Skeletal muscle satellite cell (primary cell): ENCODE results near the gene FAM227B.

Experiments
- H3K27me3 ChIP-seq: 2 replicates; pipeline ENCODE4 v1.7.0; 2013; ENCODE audit warnings: low read length; ENCODE audit not compliant: control insufficient read depth, insufficient read depth
- H3K36me3 ChIP-seq: 2 replicates; pipeline ENCODE4 v1.7.0; 2013; ENCODE audit warnings: mild to moderate bottlenecking, control low read depth, low read length; ENCODE audit not compliant: insufficient read depth
- H3K4me1 ChIP-seq: 2 replicates; pipeline ENCODE4 v1.7.0; 2013; ENCODE audit warnings: low read length; ENCODE audit not compliant: control insufficient read depth, insufficient read depth
- H3K4me2 ChIP-seq: 2 replicates; pipeline ENCODE4 v1.7.0; 2013; ENCODE audit warnings: mild to moderate bottlenecking, low read length
- H3K4me3 ChIP-seq: 2 replicates; pipeline ENCODE4 v1.7.0; 2013; ENCODE audit warnings: low read length
- H3K9ac ChIP-seq: 2 replicates; pipeline ENCODE4 v1.7.0; 2013; ENCODE audit warnings: mild to moderate bottlenecking, low read depth, low read length, moderate library complexity
- H3K9me3 ChIP-seq: replicated peaks from 2 replicates; pipeline ENCODE4 v1.7.0; 2013; ENCODE audit warnings: mild to moderate bottlenecking, control low read depth, low read length

Gene FAM227B

DNA sequence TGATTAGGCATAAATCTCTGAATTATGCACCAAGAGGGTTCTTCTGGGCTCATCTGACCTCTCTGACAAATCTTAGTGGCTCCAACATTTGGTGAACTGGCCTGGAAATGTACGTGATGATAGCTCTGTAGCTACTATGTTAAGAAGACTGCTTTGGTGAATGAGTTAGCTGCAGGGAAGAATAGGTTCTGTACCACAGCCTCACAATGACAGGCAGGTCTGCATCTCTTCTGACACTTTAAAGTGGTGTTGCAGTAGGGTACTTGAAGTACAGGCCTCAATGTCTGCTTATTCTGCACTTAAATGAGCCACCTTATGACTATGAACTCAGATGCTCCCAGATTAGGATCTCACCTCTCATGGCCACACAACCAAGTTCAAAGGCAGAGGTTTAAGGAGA lies 190.6 kb downstream of the FAM227B start:
- peaks cover 2% of the 10 kb centered on the region for H3K4me1 ChIP-seq
- H3K36me3 ChIP-seq, result no peaks in the 10 kb centered on the region
- H3K27me3 ChIP-seq, result no peaks in the 10 kb centered on the region
- no peak overlapping the region for H3K4me3 ChIP-seq
- no peak overlapping the region for H3K9ac ChIP-seq
- H3K9me3 ChIP-seq, result no peaks in the 10 kb centered on the region
- H3K4me2 ChIP-seq, result no peak overlapping the region

DNA sequence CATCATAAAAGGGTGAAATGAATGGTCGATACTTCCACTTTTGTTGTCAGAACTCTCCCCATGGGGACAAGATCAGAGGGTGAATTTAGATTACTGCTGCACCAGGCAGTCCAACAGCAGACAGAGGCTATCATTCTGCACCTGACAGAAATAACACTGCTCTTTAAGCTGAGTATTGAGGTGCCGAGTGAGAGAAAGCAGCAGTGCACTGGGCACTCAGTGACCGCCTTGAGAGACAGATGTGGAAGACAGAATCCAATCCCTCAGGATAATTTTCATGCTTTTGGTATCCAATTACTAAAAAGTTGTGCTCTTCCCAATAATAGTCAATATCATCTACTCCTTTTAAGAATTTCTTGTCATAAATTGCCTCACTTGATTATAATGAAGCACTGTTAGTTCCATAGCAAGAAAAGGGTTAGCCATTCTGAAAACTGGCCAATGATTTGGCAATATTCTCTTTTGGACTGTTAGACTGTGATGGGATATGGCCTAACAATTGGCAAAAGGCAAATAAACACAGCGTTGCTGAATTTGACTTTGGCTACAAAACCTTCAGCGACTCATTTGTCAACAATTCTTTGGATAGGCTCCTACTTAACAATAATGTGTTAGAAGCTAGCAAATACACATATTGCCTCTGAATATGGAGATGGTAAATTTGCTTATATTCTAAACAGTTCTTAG lies 192.1 kb downstream of the FAM227B start:
- no peaks in the 10 kb centered on the region for H3K27me3 ChIP-seq
- H3K4me3 ChIP-seq, result no peak overlapping the region
- H3K9me3 ChIP-seq, result no peaks in the 10 kb centered on the region
- H3K4me2 ChIP-seq, result no peak overlapping the region
- H3K4me1 ChIP-seq, result peaks cover 8% of the 10 kb centered on the region
- H3K9ac ChIP-seq, result no peak overlapping the region
- H3K36me3 ChIP-seq, result no peaks in the 10 kb centered on the region

DNA sequence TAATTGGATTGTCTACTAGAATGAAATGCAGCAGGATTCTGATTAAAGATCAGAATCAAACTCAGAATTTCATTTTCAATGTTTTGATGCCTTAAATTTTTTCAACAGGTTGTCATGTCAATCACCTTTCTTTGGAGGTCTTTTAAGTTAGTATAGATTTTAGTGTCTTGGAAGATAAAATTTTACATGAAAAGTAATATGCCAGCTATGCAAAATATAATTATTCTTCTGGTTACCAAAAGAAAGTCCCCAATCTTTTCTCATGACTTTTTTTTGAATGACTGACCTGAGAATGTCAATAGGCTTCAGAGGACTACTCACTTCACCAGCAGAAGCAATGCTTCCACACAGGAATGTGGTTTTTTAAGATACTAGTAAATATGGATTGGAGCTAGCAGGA lies 193.2 kb downstream of the FAM227B start:
- Histone ChIP-seq H3K9me3 (no peaks in the 10 kb centered on the region), H3K4me1 (peaks cover 8% of the 10 kb centered on the region), H3K27me3 (no peaks in the 10 kb centered on the region), H3K4me2 (no peak overlapping the region), H3K36me3 (no peaks in the 10 kb centered on the region), H3K4me3 (no peak overlapping the region), H3K9ac (no peak overlapping the region)

DNA sequence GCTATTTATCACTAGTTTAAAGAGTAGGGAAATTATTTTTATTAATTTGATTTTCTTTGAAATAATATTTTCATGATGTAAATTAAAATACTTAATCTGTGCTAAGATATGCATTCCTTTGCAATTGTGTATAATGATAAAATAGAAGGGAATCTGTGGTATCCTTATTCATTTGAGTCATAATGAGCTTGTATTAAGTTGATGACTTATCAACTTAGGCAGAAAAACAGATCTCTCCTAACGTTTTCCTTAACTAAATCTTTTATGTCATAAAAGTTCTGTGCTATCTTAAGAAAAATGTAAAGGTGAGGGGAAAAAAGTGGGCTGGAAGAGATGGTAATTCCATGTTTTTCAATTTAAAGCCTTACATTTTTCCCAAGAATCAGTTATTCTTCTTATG lies 195.7 kb downstream of the FAM227B start:
- no peaks in the 10 kb centered on the region for H3K9me3 ChIP-seq
- no peak overlapping the region for H3K9ac ChIP-seq
- H3K4me1 ChIP-seq, result peaks cover 8% of the 10 kb centered on the region
- no peaks in the 10 kb centered on the region for H3K27me3 ChIP-seq
- no peak overlapping the region for H3K4me2 ChIP-seq
- no peaks in the 10 kb centered on the region for H3K36me3 ChIP-seq
- H3K4me3 ChIP-seq, result no peak overlapping the region

DNA sequence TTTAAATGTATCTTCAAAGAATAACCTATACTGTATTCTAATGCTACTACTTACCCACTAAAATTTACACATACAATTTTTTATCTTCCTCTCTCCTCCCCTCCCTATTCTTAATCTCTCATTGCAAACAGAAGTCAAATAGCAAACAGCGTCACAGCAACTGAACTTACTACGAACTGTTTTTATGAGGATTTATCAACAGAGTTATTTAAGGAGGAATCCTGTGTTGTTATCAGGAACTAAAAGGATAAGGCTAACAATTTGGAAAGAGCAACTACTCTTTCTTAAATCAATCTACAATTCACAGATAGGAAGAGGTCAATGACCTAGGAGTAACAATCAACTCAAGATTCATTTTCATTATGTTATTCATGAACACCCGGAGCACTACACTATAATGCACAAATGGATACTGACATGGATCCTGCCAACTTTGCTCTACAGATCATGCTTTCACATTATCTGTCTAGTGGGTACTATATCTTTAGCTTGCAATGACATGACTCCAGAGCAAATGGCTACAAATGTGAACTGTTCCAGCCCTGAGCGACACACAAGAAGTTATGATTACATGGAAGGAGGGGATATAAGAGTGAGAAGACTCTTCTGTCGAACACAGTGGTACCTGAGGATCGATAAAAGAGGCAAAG lies 196.6 kb downstream of the FAM227B start:
- Histone ChIP-seq H3K36me3 (no peaks in the 10 kb centered on the region), H3K9me3 (no peaks in the 10 kb centered on the region), H3K4me1 (peaks cover 8% of the 10 kb centered on the region), H3K9ac (no peak overlapping the region), H3K4me2 (no peak overlapping the region), H3K4me3 (no peak overlapping the region), H3K27me3 (no peaks in the 10 kb centered on the region)

DNA sequence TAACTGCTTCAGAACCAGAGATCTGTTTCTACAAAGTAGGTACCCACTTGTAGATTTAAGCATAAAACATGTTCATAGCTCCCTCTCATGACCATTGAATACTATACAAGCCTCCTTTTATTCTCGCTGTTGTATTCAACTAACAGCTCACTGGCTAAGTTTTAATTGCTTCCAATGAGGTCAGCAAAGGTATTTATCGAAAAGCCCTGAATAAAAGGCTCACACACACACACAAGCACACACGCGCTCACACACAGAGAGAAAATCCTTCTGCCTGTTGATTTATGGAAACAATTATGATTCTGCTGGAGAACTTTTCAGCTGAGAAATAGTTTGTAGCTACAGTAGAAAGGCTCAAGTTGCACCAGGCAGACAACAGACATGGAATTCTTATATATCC lies 197.6 kb downstream of the FAM227B start, which contains the start of gene FGF7:
FGF7 (plus strand) TSS at position 222 of the 400 bp plus-strand sequence. CDS start 1,056 bp downstream, outside the sequence.
- Histone ChIP-seq H3K27me3 (no peaks in the 10 kb centered on the region), H3K9me3 (no peaks in the 10 kb centered on the region), H3K36me3 (no peaks in the 10 kb centered on the region), H3K4me3 (no peak within 1 kb of the TSS), H3K4me1 (peaks cover 8% of the 10 kb centered on the region), H3K4me2 (no peak within 1 kb of the TSS), H3K9ac (no peak within 1 kb of the TSS)

DNA sequence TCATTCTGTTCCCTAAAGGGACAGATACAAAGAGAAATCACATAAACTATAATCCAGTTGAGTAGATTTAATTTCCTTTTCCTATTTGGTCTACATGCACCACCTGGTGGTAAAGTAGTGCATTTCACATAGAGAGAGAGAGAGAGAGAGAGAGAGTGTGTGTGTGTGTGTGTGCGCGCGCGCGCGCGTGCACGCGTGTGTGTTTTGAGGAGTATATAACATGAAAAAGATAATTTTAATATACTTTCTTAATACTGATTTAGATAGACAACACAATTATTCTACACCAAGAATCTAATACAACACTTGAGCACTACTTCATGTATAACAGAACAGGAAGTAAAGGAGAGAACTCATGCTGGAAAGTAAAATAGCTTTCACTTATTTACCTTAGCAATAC lies 198.6 kb downstream of the FAM227B start:
- no peak overlapping the region for H3K4me3 ChIP-seq
- H3K27me3 ChIP-seq, result no peaks in the 10 kb centered on the region
- H3K9ac ChIP-seq, result no peak overlapping the region
- no peaks in the 10 kb centered on the region for H3K9me3 ChIP-seq
- no peaks in the 10 kb centered on the region for H3K36me3 ChIP-seq
- no peak overlapping the region for H3K4me2 ChIP-seq
- H3K4me1 ChIP-seq, result peaks cover 8% of the 10 kb centered on the region

DNA sequence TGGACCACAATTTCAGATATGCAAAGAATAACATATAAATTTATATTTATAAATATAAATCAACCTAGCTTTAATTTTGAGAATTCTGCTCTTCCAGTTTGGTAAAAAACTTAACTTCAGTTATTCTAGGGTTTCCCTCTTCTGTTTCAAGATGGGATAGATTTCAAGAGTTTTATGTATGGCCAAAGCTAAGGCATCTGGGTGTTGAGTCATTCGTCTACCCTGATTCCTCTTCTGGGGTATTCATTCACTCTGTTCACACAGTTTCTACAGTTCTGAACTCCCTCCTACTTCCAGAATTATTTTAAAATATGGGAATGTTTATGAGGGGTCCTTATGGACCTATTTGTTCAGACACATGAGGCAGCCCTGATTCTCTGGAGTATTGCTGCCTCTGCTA lies 201.8 kb downstream of the FAM227B start:
- Histone ChIP-seq H3K4me3 (no peak overlapping the region), H3K27me3 (no peaks in the 10 kb centered on the region), H3K4me2 (no peak overlapping the region), H3K9ac (no peak overlapping the region), H3K36me3 (no peaks in the 10 kb centered on the region), H3K4me1 (peaks cover 14% of the 10 kb centered on the region), H3K9me3 (no peaks in the 10 kb centered on the region)

DNA sequence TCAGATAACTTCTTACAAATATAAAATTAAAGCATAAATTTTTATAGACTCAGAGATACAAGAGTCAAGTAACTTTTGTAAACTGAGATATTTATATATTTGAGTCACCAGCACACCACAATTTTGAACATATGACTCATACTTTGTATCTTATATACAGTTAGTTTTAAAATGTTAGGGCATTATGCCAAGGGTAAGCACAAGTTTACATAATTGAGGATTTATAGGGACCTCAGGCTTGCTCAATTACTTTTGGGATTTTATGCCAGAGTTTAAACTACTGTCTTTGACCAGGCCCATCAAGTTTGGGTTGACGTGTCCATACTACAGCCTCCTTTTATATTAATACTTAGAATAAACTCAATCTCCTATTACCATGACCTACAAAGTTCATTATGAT lies 205.0 kb downstream of the FAM227B start:
- Histone ChIP-seq H3K4me1 (peaks cover 14% of the 10 kb centered on the region), H3K4me2 (peak overlapping the region; percentile 16), H3K4me3 (no peak overlapping the region), H3K36me3 (no peaks in the 10 kb centered on the region), H3K27me3 (no peaks in the 10 kb centered on the region), H3K9ac (no peak overlapping the region), H3K9me3 (no peaks in the 10 kb centered on the region)

DNA sequence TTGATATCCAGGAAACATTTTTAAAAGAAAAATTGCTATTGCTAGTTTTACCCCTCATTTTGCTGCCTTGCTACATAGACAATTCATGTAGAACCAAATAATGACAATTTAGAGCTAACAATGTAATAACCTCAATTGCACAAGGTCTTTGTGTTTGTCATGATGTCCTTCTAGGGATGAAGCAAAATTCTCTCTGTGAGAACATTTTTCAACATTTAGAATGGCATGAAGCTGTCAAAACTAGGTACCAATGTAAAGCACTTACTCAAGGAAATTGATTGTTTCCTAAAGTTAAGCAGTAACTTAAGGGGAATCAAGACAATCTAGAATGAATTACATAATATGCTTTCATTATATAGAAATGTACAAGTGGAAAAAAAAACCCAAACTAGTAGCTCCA lies 205.5 kb downstream of the FAM227B start:
- Histone ChIP-seq H3K36me3 (no peaks in the 10 kb centered on the region), H3K27me3 (no peaks in the 10 kb centered on the region), H3K4me2 (peak overlapping the region; percentile 10), H3K9me3 (no peaks in the 10 kb centered on the region), H3K4me1 (peaks cover 14% of the 10 kb centered on the region), H3K9ac (no peak overlapping the region), H3K4me3 (no peak overlapping the region)

DNA sequence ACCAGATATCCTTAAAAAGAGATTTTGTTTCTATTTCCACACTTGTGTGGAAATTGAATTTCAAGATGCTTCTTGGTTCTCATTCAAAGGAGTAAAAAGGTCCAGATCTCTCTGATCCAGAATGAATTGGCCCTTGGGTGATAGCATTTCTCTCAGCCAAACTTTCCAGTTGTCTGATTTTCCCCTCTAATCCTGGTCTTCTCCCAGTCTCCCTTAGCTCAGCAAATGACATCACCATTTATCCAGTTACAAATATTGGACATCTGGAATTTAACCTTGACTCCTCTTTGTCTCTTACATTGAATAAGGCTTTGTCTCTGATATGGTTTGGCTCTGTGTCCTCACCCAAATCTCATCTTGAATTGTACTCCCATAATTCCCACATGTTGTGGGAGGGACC lies 207.8 kb downstream of the FAM227B start:
- Histone ChIP-seq H3K9ac (no peak overlapping the region), H3K4me1 (peaks cover 14% of the 10 kb centered on the region), H3K4me3 (no peak overlapping the region), H3K4me2 (no peak overlapping the region), H3K36me3 (no peaks in the 10 kb centered on the region), H3K9me3 (no peaks in the 10 kb centered on the region), H3K27me3 (no peaks in the 10 kb centered on the region)

DNA sequence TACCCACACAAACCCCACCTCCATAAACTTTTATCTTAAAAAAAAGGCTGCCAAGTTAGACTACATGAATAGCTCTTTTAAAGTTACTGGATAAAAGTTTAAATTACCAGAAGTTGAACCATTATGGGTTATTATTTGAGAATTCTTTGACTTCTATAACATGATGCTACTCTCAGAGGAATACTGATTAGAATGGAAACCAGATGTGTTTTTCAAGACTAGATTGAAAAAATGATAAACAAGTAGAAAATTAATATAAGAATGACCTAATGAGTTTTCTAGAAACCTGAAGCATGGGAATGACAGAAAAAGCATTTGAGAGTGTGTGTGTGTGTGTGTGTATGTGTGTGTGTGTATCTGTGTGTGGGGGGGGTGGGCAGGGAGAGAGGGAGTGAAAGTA lies 210.0 kb downstream of the FAM227B start:
- Histone ChIP-seq H3K36me3 (no peaks in the 10 kb centered on the region), H3K27me3 (peaks cover 4% of the 10 kb centered on the region), H3K4me1 (peaks cover 8% of the 10 kb centered on the region), H3K9me3 (no peaks in the 10 kb centered on the region), H3K4me2 (no peak overlapping the region), H3K4me3 (no peak overlapping the region), H3K9ac (no peak overlapping the region)
